NCI-H2107 (cell line): ENCODE measurements around the gene RHBDF2.

Experiments
- DNase-seq: peaks from one replicate; lab custom pipeline; 2025; lab: John Stamatoyannopoulos, UW

RHBDF2 gene

GRCh38 chr17:76501018-76501826 lies at the start of gene RHBDF2:
Gene RHBDF2 (minus strand): TSS chr17:76501423. CDS start chr17:76481524, 19,899 bp downstream.
- DNase-seq, result peak; percentile 58

- DNase-seq, result no peak
Observed at GRCh38 chr17:76549539-76549938, 48.3 kb upstream of the RHBDF2 start.

GRCh38 chr17:76549215-76549518 lies 47.9 kb upstream of the RHBDF2 start:
- DNase-seq, result no peak

- no peak for DNase-seq
Observed at GRCh38 chr17:76548378-76549214, 47.4 kb upstream of the RHBDF2 start.

- no peak for DNase-seq
Observed at GRCh38 chr17:76547642-76548202, 46.5 kb upstream of the RHBDF2 start.

DNA sequence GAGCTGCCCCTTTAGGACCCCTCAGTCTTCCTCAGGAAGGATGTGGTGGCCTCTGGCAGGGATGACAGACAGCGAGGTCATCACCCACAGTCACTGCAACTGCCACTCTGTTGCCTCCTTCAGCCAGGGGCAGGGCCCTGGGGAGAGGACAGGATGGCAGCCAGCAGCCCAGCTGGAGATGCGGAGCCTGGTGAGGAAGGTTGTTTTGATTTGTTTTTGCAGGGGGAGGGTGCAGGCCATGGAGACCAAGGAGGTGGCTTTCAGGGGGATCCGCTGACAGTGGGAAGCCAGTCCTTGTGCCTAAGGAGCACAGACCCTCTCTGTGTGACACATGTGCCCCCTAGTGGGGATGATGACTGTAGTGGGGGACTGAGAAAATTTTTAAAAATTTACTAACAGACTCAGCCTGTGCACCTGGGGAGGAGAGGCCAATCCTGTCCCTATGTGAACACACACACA lies 46.0 kb upstream of the RHBDF2 start:
- peak; percentile 34 for DNase-seq

DNA sequence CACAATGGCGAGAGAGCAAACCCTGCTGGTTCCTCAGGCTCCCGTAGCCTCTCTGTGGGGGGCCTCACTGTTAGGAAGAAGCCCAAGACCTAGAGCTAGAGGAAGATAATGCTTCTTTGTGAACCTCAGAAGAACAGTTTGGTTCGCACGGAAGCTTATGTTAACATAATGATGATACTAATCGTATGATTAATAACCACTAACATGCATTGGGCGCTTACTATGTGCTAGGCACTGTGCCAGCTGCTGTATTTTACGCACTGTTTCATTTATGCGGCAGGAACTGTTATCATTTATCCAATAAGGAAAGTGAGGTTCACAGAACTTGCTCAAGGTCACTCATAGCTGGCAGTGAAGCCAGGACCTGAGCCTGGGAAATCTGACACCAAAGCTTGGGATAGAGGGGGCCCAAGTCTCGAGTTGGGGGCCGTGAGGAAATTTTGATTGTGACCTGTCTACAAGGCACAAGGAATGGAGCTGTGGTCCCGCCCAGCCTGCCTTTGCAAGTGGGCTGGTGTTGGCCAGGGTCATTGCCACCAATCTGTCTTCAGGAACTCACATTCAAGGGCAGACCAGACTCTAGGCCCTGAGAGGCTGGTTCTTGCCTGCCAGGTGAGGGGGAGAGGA lies 45.4 kb upstream of the RHBDF2 start:
- DNase-seq, result no peak

DNA sequence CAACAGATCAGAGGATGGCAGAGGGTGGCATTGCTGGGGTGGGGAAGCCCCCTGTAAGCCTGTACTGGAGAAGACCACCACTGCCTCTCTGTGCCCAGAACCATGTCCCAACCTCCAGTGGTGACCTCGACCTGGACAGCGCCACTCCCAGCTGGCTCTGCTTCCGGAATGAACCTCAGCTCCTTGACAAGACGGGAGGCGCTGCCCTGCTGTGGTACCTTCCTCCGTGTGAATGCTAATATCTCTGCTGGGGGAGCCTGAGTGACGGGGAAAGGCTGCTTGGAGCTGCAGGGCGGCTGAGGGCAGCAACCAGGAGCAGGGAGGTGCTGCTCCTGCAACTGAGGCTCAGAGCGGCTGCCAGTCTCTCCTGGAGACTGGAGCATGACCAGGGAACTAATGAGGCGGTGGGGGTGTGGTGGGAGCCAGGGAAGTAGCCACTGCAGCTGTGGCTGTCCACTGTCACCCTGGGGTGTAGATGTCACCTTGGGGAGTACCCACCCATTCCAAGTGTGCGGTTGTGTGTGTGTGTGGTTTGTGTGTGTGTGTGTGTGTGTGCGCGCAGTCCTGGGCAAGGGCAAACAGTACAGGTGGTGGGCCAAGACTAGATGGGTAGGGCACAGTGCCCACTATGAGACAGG lies 44.8 kb upstream of the RHBDF2 start:
- no peak for DNase-seq

DNA sequence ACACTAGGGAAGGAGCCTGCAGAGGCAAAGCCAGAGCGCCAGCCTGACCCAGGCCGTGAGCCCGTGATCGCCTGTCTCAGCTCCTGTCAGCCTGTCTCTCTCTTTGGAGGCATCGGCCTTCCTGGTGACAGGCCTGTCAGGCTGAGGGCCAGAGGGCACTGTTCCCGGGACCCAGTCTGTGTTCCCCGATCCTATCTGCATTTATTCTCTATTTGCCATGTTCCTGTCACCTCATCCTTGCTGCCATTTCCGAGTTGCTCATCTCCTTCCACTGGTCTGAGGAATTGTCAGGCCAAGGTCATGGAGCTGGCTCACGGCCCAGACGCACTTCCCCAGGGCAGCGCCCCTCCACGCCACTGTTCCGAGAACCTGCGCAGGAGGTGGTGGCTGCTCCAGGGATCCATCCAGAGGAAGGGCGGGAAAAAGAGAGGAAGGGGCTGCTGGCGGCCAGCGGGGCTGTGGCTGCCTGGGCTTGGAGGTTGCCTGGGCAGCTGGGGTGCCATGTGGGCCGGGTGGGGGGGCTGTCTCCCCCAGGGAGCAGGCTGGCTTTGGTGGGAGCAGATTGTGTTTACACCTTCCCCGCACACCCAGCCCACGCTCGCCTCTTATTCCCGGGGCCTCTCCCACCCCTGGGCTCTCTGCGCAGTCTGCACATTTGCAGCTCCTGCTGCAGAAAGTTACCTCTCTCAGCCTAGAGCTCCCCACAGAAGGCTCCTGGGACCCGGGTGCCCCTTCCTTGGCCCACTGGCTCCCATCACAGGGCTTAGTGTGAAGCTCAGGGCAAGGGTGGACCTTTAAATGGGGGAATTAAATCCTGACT lies 43.5 kb upstream of the RHBDF2 start:
- no peak for DNase-seq

DNA sequence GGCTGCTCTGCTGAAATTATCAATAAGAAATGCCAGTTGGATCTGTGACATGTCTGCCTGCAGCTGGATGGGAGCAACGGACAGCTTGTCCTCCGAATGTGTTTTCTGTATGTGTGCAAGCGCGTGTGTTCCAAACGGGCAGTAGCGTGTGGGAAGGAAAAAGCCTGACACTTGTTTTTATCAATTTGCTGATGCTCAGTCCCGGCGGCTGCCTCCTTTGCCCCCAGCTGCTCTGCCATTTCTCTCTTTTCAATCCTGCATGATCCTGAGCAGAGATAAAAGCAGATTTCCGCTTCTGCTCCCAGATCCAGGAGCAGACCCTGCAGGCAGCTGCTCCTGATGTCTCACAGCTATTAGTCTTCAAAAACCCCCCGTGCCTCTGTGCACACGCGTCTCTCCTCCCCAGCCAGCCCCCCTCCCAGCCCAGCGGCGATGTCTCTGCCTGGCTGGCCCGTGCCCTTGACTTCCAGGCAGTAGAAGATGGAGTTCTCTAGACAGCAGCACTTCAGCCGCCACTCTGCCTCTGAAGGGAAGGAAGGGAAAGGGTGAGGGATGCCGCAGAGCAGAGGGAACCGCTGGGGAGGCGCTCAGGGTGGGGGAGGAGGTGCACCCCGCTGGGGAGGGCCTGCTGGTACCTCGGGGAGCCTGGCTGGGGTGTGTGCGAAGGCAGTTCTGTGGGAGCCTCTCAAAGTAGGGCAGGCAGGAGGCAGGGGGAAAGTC lies 42.8 kb upstream of the RHBDF2 start:
- DNase-seq, result no peak

DNA sequence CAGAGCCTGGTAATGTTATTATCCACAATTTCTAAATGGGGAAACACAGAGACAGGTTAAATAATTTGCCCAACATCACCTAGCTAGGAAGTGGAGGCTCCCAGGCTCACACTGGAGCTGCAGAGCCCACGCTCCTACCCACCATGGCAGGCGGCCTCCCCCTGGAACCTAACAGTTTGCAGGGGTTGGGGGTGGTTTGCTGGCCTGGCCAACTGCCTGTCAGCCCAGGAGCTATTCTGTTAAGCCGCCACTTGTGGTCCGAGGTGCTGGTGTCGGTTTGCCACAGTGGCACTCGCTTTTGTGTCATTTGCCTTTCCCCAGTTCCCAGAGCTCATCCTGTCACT lies 42.2 kb upstream of the RHBDF2 start:
- no peak for DNase-seq

GRCh38 chr17:76542984-76543383 lies 41.8 kb upstream of the RHBDF2 start:
- DNase-seq, result no peak

DNA sequence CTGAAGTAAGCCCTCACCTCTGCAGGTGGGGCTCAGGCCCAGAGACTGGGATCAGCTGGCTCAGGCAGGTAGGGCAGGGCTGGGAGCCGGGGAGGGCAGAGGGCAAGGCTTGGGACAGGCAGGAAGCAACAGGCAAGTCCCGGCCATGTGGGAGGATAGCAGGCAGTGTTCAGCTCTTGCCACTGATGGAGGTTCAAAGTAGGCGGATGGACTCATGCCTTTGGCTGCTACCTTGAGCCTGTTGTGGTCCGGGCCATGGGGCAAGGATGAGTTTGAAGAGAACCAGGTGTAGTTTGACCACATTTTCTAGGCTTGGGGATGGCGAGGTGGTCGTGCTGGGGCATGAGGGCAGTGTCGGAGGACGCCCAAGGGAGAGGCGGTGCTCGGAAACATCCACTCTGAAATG lies 41.3 kb upstream of the RHBDF2 start:
- no peak for DNase-seq

DNA sequence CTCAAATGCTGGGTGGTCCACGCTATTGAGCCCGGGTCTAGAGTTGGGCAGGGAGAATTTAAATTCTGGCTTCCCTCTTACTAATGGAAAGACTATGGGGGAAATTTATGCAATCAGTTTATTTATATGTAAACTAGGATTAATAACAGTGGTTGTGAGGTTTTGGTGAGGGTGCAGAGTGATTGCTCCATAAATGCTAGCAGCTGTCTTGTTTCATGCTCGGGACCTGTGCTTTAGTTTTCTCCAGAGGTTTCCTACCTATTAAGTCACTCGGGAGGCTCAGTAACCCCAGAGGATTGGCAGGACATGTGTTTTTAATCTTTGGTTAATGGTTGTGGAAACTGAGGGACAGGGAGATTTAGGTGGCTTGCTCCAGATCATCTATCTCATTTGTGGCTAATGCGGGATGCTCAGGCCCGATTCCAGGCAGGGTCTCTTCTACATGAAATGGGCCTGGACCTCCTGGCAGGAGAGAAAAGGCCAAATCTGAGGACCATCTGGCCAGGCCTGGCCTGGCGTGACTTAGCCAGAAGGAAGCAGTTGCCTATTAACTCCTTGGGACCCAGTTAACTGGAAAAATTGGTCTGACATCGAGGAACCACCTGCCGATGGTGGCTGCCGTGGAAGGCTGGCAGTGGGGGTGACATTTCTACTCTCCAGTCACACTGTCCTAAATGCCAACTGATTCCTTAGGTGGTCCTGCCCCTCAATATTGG lies 40.7 kb upstream of the RHBDF2 start:
- no peak for DNase-seq

DNA sequence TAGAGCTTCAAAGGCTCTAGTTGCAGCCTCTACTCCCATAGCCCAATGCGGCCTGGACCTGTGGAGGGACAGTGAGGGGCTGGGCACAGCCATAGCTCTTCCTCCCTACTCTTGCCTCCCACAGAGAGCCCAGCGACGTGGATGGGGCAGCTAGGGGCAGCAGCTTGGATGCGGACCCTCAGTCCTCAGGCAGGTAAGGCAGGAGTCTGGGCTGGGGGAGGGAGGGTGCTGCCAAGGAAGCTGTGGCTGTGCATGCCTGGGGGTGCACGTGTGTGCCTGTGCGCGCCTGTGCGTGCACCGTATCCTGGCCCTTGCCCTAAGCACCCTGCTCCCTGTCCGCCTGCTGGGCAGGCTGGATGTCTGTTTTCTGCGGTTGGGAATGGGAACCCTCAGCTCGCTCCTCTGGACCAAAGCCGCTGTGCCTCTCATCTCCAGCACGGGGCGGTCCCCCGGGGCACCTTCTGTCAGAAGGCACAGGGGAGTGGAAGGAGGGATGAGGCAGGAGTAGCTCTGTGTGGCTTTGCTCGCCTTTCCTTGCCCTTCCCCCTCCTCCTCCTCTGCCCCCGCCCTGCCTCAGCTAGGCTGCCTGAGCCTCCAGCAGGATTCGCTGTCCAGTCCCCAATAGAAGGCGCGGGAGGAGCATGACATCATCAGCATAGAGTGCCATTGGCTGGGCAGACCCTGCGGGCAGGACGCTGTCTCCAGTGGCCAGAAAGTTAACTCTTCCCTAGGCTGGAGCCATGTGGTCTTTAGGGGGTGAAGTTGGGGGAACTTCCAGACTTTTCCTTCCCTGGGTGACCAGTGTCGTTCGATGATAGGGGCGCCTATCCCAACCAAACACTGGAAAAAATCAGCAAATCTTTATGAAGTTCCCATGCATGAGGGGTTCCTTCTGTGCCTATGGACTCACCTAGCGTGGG lies 39.4 kb upstream of the RHBDF2 start:
- peak; percentile 70 for DNase-seq

GRCh38 chr17:76539631-76540271 lies 38.5 kb upstream of the RHBDF2 start, which contains the start of gene PRCD:
Gene PRCD (plus strand): TSS chr17:76540044. CDS start chr17:76540142, 98 bp downstream.
- DNase-seq, result no peak

- no peak for DNase-seq
Observed at GRCh38 chr17:76538941-76539570, 37.8 kb upstream of the RHBDF2 start.
